OCI-LY3 (cell line): ENCODE measurements around the gene HILPDA.

ENCODE experiments used
- H2AFZ ChIP-seq: fragments of 200-600, 300-600 bp; shearing (Covaris generic); 2 replicates; pipeline ENCODE4 v1.6.0; 2014; ENCODE audit warnings: antibody characterized with exemption, low read depth, low read length
- H3K27ac ChIP-seq: fragments of 200-600, 300-600 bp; sonication (generic); 2 replicates; pipeline ENCODE4 v1.5.1; 2014; ENCODE audit warnings: mild to moderate bottlenecking, low read length, moderate library complexity, mixed read lengths
- H3K27me3 ChIP-seq: fragments of 200-600, 300-600 bp; sonication (generic); 2 replicates; pipeline ENCODE4 v1.6.1; 2014; ENCODE audit warnings: low read depth, low read length, mixed read lengths
- H3K36me3 ChIP-seq: fragments of 200-600, 300-600 bp; sonication (generic); replicated peaks from 2 replicates; pipeline ENCODE3; 2014; ENCODE audit warnings: low read depth, low read length, mixed read lengths
- H3K4me1 ChIP-seq: fragments of 300-600, 200-600 bp; sonication (generic); 2 replicates; pipeline ENCODE4 v1.6.1; 2014; ENCODE audit warnings: low read length, mixed read lengths
- H3K4me2 ChIP-seq: fragments of 200-600, 300-600 bp; sonication (generic); 2 replicates; pipeline ENCODE4 v1.6.1; 2014; ENCODE audit warnings: low read length, mixed read lengths
- H3K4me3 ChIP-seq: fragments of 300-600, 200-600 bp; sonication (generic); 2 replicates; pipeline ENCODE4 v1.5.1; 2014; ENCODE audit warnings: antibody characterized with exemption, mild to moderate bottlenecking, low read length, moderate library complexity
- H3K79me2 ChIP-seq: fragments of 300-600, 200-600 bp; shearing (Covaris generic); 2 replicates; pipeline ENCODE4 v1.6.1; 2014; ENCODE audit warnings: mild to moderate bottlenecking, low read length, mixed read lengths
- H3K9ac ChIP-seq: fragments of 300-600, 200-600 bp; shearing (Covaris generic); 2 replicates; pipeline ENCODE4 v1.6.0; 2014; ENCODE audit warnings: mild to moderate bottlenecking, low read length, moderate library complexity
- H3K9me3 ChIP-seq: fragments of 200-600, 300-600 bp; shearing (Covaris generic); 2 replicates; pipeline ENCODE4 v1.6.1; 2014; ENCODE audit warnings: low read length, mixed read lengths; ENCODE audit not compliant: insufficient read depth
- H4K20me1 ChIP-seq: fragments of 200-600, 300-600 bp; sonication (generic); 2 replicates; pipeline ENCODE4 v1.6.1; 2016; ENCODE audit warnings: low read length, mixed read lengths; ENCODE audit not compliant: insufficient read depth
- EZH2phosphoT487 ChIP-seq: fragments of 200-600 bp; shearing (Covaris generic); IDR thresholded peaks from 2 replicates; pipeline ENCODE4 v1.6.1; 2018; ENCODE audit warnings: antibody characterized with exemption, mixed run types, low read depth
- TF ChIP-seq, protein P1 (sequence below): fragments of 200-600, 300-600 bp; sonication (generic); IDR thresholded peaks from 2 replicates; pipeline ENCODE4 v1.5.1; 2014; ENCODE audit warnings: antibody characterized with exemption, low read length, low read depth

HILPDA gene

DNA sequence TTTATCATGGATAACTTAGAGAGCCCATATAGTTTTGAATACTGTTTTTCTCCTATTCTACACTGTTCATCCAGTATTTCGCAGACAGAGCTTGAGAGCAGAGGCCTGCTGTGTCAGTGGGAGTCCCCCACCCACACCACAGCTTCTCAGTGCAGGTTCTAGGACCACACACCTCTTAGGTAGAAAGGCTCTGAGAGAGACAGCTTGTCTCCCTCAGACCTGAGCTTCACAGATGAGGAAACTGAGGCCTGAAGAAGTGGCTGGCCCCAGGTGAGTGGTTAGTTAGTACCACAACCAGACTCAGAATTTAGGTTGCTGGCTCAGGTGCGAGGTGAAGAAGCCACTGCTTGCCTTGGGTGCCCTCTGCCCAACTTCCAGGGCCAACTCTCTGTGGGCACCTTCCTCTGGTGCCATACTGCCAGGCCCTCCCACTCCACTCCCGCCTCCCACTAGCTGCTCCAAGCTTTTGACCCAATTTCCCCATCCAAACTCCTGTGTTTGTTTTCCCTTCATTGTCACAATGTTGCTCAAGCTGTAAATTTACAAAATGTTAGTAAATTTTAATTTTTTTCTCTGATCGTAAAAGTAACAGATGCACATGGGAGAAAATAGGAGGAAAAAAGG, 7.6 kb upstream of the HILPDA start:
- H3K4me3 ChIP-seq: no peak overlapping the region
- H3K9ac ChIP-seq: no peak overlapping the region
- no peak overlapping the region for H3K27ac ChIP-seq
- peaks cover 40% of the 10 kb centered on the region for H3K4me1 ChIP-seq
- H2AFZ ChIP-seq: no peak overlapping the region
- no peaks in the 10 kb centered on the region for H3K9me3 ChIP-seq
- no peaks in the 10 kb centered on the region for H4K20me1 ChIP-seq
- H3K4me2 ChIP-seq: no peak overlapping the region
- H3K79me2 ChIP-seq: no peaks in the 10 kb centered on the region
- no peak for TF ChIP-seq EZH2phosphoT487
- TF ChIP-seq, protein P1, sequence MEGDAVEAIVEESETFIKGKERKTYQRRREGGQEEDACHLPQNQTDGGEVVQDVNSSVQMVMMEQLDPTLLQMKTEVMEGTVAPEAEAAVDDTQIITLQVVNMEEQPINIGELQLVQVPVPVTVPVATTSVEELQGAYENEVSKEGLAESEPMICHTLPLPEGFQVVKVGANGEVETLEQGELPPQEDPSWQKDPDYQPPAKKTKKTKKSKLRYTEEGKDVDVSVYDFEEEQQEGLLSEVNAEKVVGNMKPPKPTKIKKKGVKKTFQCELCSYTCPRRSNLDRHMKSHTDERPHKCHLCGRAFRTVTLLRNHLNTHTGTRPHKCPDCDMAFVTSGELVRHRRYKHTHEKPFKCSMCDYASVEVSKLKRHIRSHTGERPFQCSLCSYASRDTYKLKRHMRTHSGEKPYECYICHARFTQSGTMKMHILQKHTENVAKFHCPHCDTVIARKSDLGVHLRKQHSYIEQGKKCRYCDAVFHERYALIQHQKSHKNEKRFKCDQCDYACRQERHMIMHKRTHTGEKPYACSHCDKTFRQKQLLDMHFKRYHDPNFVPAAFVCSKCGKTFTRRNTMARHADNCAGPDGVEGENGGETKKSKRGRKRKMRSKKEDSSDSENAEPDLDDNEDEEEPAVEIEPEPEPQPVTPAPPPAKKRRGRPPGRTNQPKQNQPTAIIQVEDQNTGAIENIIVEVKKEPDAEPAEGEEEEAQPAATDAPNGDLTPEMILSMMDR: no peak
- no peaks in the 10 kb centered on the region for H3K27me3 ChIP-seq
- H3K36me3 ChIP-seq: no peaks in the 10 kb centered on the region

DNA sequence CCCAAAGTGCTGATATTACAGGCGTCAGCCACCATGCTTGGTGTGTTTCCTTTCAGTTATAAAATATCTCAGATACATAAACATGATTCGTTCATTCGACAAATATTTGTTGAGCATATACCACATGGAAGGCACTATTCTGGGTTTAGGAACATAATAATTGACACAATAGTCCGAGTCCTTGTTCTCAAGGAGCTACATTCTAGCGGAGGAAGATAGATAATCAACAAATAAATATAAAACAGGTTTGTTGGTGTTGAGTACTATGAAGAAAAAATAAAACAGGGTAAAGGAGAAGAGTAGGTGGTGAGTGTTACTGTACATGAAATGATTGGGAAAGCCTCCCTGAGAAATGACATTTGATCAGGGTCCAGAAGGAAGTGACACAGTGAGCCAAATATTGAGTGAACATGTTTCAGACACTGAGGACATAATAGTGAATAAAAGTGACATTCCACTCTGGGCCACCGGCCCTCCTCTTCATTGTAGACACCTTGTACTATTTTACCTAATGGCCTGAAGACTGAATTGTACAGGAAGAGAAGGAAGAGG, 6.9 kb upstream of the HILPDA start:
- H2AFZ ChIP-seq: no peak overlapping the region
- no peak overlapping the region for H3K4me3 ChIP-seq
- H3K9ac ChIP-seq: no peak overlapping the region
- H3K27me3 ChIP-seq: no peaks in the 10 kb centered on the region
- H3K4me1 ChIP-seq: peaks cover 40% of the 10 kb centered on the region
- no peak for TF ChIP-seq EZH2phosphoT487
- TF ChIP-seq, protein P1: no peak
- H3K79me2 ChIP-seq: no peaks in the 10 kb centered on the region
- H3K27ac ChIP-seq: no peak overlapping the region
- H3K36me3 ChIP-seq: no peaks in the 10 kb centered on the region
- no peaks in the 10 kb centered on the region for H4K20me1 ChIP-seq
- H3K9me3 ChIP-seq: no peaks in the 10 kb centered on the region
- no peak overlapping the region for H3K4me2 ChIP-seq

DNA sequence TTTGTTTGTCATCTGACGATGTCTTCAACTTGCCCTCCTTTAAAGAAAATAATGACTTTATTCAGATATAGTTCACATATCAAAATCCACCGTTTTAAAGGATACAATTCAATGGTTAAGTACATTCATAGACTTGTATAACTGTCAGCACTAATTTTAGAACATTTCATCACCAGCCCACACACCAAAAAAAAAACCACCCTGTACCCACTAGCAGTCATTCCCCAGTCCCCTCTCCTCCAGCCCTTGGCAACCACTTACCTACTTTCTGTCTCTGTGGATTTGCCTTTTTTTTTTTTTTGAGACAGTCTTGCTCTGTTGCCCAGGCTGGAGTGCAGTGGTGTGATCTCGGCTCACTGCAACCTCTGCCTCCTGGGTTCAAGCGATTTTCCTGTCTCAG, 5.3 kb upstream of the HILPDA start:
- H4K20me1 ChIP-seq: no peaks in the 10 kb centered on the region
- no peak overlapping the region for H3K9ac ChIP-seq
- H3K4me1 ChIP-seq: peaks cover 43% of the 10 kb centered on the region
- H3K4me3 ChIP-seq: no peak overlapping the region
- TF ChIP-seq, protein P1: no peak
- TF ChIP-seq EZH2phosphoT487: no peak
- no peak overlapping the region for H3K4me2 ChIP-seq
- no peaks in the 10 kb centered on the region for H3K27me3 ChIP-seq
- no peaks in the 10 kb centered on the region for H3K36me3 ChIP-seq
- no peak overlapping the region for H2AFZ ChIP-seq
- no peak overlapping the region for H3K27ac ChIP-seq
- H3K9me3 ChIP-seq: no peaks in the 10 kb centered on the region
- H3K79me2 ChIP-seq: no peaks in the 10 kb centered on the region

DNA sequence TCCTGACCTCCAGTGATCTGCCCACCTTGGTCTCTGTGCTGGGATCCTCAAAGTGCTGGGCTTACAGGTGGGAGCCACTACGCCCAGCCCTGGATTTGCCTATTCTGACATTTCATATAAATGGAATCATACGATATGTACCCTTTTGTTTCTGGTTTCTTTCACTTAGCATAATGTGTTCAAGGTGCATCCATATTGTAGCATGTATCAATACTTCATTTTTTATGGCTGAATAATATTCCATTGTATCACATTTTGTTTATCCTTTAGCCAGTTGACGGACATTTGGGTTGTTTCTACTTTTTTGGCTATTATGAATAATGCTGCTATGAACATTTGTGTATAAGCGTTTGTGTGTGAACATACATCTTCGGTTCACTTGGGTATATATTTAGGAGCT, 4.8 kb upstream of the HILPDA start:
- TF ChIP-seq, protein P1: no peak
- TF ChIP-seq EZH2phosphoT487: no peak
- no peak overlapping the region for H3K4me2 ChIP-seq
- H4K20me1 ChIP-seq: no peaks in the 10 kb centered on the region
- H3K9ac ChIP-seq: no peak overlapping the region
- no peaks in the 10 kb centered on the region for H3K9me3 ChIP-seq
- no peak overlapping the region for H2AFZ ChIP-seq
- H3K4me1 ChIP-seq: peaks cover 43% of the 10 kb centered on the region
- H3K27ac ChIP-seq: no peak overlapping the region
- H3K79me2 ChIP-seq: peaks cover 3% of the 10 kb centered on the region
- peaks cover 2% of the 10 kb centered on the region for H3K36me3 ChIP-seq
- H3K27me3 ChIP-seq: no peaks in the 10 kb centered on the region
- H3K4me3 ChIP-seq: no peak overlapping the region
